Measurements from ENCODE around the gene CCDC9B. TPM values are rescaled to one million over a fixed set of nuclear protein-coding genes. Genes with fewer than 3 reads are reported as not detected.

Gene CCDC9B
- total and polyA plus RNA-seq, 2 of the 4 experiments (the other 2 are of a cell fraction), result 19.7 to 30.9 TPM

DNA sequence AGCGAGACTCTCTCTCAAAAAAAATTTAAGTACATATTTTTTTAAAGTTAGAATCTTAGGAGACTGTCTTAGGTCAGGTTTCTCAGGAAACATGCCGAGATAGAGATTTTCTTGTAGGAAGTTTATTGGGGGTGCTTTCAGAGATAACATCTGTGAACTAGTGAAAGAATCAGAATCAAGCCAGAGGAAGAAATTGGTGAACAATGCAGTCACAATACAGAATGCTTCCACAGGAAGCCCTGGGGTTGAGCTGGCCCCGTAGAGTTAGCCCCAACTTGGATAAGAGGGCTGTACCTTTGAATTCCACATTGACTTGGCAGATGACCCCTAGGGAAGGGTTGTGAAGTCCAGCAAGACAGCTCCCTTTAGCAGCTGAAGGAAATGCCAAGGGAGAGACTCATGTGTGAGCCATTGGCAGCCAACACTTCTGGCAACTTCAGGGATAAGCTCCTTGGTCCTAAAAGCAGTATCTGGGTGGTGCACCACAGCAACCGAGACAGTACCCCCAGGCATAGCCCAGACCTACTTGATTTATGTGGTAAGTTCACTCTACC, 25.9 kb downstream of the CCDC9B start:
- H2AK5ac ChIP-seq (ENCODE audit: low read depth, low read length), result no peak overlapping the region
- no peak overlapping the region for H2BK15ac ChIP-seq (ENCODE audit: low read depth, low read length)
- DNase-seq (peak; percentile 53), ATAC-seq (ENCODE audit: low read depth) (peak; percentile 62)
- H3K9me1 ChIP-seq (ENCODE audit: insufficient read depth, low read length), result no peaks in the 10 kb centered on the region
- no peak overlapping the region for H2AFZ ChIP-seq (replicated peaks; ENCODE audit: low read length, poor library complexity)
- H3K79me1 ChIP-seq (ENCODE audit: low read depth in 1 of 2, low read length in 2 of 2), result no peaks in the 10 kb centered on the region
- in situ Hi-C loops (cut with MboI; ENCODE audit: low sequenced_read_pairs) (no loop called here), dilution Hi-C loops (cut with HindIII; ENCODE audit: low sequenced_read_pairs, unreplicated experiment) (no loop called here), intact Hi-C loops (cut with micrococcal nuclease) (no loop called here)
- H3K18ac ChIP-seq (ENCODE audit: low read depth, low read length), result no peak overlapping the region
- H4K8ac ChIP-seq (ENCODE audit: low read depth in 2 of 2, low read length in 2 of 2), result no peak overlapping the region
- no peaks in the 10 kb centered on the region for H3K36me3 ChIP-seq (ENCODE audit: control insufficient read depth, insufficient read depth, low read length)
- no peak overlapping the region for H3K4ac ChIP-seq (ENCODE audit: low read depth, low read length)
- H3K4me2 ChIP-seq (ENCODE audit: low read depth, low read length), result no peak overlapping the region; the same call in 1 of the 2 replicates
- ChIA-PET POLR2A (ENCODE audit: unreplicated experiment) (no interaction called here), CTCF (interaction anchor here (0.8 to 1.5 kb wide), 3 partner anchors 8 to 23 kb away, joined by 3 to 7 read pairs (median 4); no protein-coding TSS in a partner anchor)
- no peak overlapping the region for H3K27ac ChIP-seq (ENCODE audit: insufficient read depth, low read length)
- no peak overlapping the region for H4K91ac ChIP-seq (ENCODE audit: insufficient read depth, low read depth, low read length)
- no peak overlapping the region for H2AK9ac ChIP-seq (replicated peaks; ENCODE audit: low read depth, low read length, poor library complexity)
- no peak overlapping the region for H2BK20ac ChIP-seq (ENCODE audit: low read depth, low read length)
- no peak overlapping the region for H3K9ac ChIP-seq (ENCODE audit: low read depth, low read length)
- no peak for TF ChIP-seq POLR2A (IDR thresholded peaks at IDR 0.05; ENCODE audit: low read depth, low read length)
- TF ChIP-seq CHD1 (IDR thresholded peaks at IDR 0.05; ENCODE audit: low read depth, low read length), result no peak
- TF ChIP-seq, protein P1, sequence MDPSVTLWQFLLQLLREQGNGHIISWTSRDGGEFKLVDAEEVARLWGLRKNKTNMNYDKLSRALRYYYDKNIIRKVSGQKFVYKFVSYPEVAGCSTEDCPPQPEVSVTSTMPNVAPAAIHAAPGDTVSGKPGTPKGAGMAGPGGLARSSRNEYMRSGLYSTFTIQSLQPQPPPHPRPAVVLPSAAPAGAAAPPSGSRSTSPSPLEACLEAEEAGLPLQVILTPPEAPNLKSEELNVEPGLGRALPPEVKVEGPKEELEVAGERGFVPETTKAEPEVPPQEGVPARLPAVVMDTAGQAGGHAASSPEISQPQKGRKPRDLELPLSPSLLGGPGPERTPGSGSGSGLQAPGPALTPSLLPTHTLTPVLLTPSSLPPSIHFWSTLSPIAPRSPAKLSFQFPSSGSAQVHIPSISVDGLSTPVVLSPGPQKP (IDR thresholded peaks at IDR 0.05; ENCODE audit: borderline replicate concordance, low read depth, low read length), result no peak
- TF ChIP-seq MXI1 (IDR thresholded peaks at IDR 0.05; ENCODE audit: borderline replicate concordance, low read depth, low read length), result no peak
- TF ChIP-seq NFE2L2 (IDR thresholded peaks at IDR 0.05; ENCODE audit: low read depth, low read length), result no peak
- no peak for TF ChIP-seq RCOR1 (IDR thresholded peaks at IDR 0.05; ENCODE audit: insufficient replicate concordance, low read length)
- TF ChIP-seq, protein P2, sequence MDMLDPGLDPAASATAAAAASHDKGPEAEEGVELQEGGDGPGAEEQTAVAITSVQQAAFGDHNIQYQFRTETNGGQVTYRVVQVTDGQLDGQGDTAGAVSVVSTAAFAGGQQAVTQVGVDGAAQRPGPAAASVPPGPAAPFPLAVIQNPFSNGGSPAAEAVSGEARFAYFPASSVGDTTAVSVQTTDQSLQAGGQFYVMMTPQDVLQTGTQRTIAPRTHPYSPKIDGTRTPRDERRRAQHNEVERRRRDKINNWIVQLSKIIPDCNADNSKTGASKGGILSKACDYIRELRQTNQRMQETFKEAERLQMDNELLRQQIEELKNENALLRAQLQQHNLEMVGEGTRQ (IDR thresholded peaks at IDR 0.05; ENCODE audit: low read depth, low read length), result no peak
- no peak for TF ChIP-seq SMC3 (IDR thresholded peaks at IDR 0.05; ENCODE audit: low read depth, low read length)
- TF ChIP-seq MAZ (IDR thresholded peaks at IDR 0.05; ENCODE audit: borderline replicate concordance, low read depth, low read length), result no peak
- TF ChIP-seq, protein P3, sequence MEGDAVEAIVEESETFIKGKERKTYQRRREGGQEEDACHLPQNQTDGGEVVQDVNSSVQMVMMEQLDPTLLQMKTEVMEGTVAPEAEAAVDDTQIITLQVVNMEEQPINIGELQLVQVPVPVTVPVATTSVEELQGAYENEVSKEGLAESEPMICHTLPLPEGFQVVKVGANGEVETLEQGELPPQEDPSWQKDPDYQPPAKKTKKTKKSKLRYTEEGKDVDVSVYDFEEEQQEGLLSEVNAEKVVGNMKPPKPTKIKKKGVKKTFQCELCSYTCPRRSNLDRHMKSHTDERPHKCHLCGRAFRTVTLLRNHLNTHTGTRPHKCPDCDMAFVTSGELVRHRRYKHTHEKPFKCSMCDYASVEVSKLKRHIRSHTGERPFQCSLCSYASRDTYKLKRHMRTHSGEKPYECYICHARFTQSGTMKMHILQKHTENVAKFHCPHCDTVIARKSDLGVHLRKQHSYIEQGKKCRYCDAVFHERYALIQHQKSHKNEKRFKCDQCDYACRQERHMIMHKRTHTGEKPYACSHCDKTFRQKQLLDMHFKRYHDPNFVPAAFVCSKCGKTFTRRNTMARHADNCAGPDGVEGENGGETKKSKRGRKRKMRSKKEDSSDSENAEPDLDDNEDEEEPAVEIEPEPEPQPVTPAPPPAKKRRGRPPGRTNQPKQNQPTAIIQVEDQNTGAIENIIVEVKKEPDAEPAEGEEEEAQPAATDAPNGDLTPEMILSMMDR (conservative IDR thresholded peaks at IDR 0.05; ENCODE audit: low read depth, low read length), result no peak
- TF ChIP-seq RAD21 (IDR thresholded peaks at IDR 0.05; ENCODE audit: low read length), result no peak
- no peak for TF ChIP-seq FOS (IDR thresholded peaks at IDR 0.05; ENCODE audit: low read depth, low read length)
- TF ChIP-seq RFX5 (IDR thresholded peaks at IDR 0.05; ENCODE audit: low read depth, low read length), result no peak
- 40% methylated on average over 1 of the region's 4 CpGs; no CpG with 5 or more reads in 1 of the 2 experiments for WGBS, 2 experiments (ENCODE audit: extremely low coverage in 2 of 2, insufficient read length in 1 of 2)
- no peak overlapping the region for H3K14ac ChIP-seq (replicated peaks; ENCODE audit: low read depth, low read length)
- H4K5ac ChIP-seq (ENCODE audit: low read depth, low read length), result no peak overlapping the region
- H3K56ac ChIP-seq (ENCODE audit: extremely low read depth, insufficient read depth, low read length), result no peak overlapping the region
- H3K9me3 ChIP-seq (ENCODE audit: control insufficient read depth, insufficient read depth, low read length), result no peaks in the 10 kb centered on the region
- no peaks in the 10 kb centered on the region for H3K4me1 ChIP-seq (ENCODE audit: control insufficient read depth, insufficient read depth, low read length)
- H2BK5ac ChIP-seq (ENCODE audit: low read depth, low read length, poor library complexity, severe bottlenecking), result no peak overlapping the region
- H4K20me1 ChIP-seq (ENCODE audit: insufficient read depth, low read length), result no peaks in the 10 kb centered on the region
- H3K27me3 ChIP-seq (ENCODE audit: control insufficient read depth, insufficient read depth, low read length), result peaks cover 45% of the 10 kb centered on the region
- BruUV-seq (replicated peaks), result no TSS peak
- H2BK120ac ChIP-seq (ENCODE audit: low read depth, low read length), result no peak overlapping the region
- H3K4me3 ChIP-seq (ENCODE audit: insufficient read depth, low read depth, low read length), result no peak overlapping the region
- H3K23ac ChIP-seq (ENCODE audit: low read depth, low read length), result no peak overlapping the region

Measured in IMR-90 (cell line).